D721Med (cell line): Measurements from ENCODE around the gene HUS1B.

Source experiments
- DNase-seq: peaks from one replicate; pipeline ENCODE4 v3.0.0; 2011; ENCODE audit warnings: low spot score; ENCODE audit not compliant: insufficient read length
- FAIRE-seq: peaks from 2 replicates; lab custom pipeline; 2011; peaks lifted over from hg19 to GRCh38; lab: Jason Lieb, UNC
- TF ChIP-seq, protein P1 (sequence below): IDR thresholded peaks from 2 replicates; pipeline ENCODE4 v1.5.1; 2012; ENCODE audit warnings: mild to moderate bottlenecking, control low read depth; ENCODE audit not compliant: insufficient read depth; ENCODE audit errors: missing control alignments

HUS1B gene

DNA sequence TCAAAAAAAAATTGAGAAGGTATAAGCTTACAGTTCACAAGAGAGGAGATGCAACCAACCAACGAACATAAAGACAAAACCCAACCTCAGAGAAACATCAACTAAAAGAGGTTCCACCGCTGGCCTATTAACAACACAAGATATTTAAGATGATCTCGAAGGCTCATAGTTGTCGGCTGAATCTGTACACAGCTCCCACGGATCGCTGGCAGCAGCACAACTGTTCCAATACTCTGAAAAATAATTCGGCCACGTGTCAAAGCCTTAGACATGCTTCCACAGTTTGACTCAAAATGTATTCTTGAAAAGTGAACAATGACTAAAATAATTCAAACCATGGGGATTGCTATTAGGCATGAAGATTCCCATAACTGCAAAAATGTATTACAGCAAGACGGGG is 22.4 kb upstream of the HUS1B start:
- FAIRE-seq (no peak), DNase-seq (no peak)
- TF ChIP-seq, protein P1, sequence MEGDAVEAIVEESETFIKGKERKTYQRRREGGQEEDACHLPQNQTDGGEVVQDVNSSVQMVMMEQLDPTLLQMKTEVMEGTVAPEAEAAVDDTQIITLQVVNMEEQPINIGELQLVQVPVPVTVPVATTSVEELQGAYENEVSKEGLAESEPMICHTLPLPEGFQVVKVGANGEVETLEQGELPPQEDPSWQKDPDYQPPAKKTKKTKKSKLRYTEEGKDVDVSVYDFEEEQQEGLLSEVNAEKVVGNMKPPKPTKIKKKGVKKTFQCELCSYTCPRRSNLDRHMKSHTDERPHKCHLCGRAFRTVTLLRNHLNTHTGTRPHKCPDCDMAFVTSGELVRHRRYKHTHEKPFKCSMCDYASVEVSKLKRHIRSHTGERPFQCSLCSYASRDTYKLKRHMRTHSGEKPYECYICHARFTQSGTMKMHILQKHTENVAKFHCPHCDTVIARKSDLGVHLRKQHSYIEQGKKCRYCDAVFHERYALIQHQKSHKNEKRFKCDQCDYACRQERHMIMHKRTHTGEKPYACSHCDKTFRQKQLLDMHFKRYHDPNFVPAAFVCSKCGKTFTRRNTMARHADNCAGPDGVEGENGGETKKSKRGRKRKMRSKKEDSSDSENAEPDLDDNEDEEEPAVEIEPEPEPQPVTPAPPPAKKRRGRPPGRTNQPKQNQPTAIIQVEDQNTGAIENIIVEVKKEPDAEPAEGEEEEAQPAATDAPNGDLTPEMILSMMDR: no peak

DNA sequence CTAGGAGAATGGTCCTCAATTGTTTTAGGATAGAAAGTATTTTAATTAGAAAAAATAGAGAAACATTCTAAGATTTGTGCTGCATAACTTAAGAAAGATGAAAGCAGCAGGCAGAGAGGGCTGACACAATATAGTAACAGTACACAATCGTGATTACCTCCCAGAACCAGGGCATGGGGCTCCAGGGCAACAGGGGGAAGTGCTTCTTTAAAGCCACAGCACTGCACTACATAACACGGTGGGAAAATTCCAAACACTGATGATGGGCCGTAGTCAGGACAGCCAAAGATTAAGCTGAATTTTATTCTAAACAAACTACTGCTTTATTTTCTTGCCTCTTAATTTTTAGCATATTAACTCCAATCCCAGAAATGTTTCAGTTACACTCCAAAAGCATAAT is 21.6 kb upstream of the HUS1B start:
- DNase-seq: no peak
- no peak for FAIRE-seq

DNA sequence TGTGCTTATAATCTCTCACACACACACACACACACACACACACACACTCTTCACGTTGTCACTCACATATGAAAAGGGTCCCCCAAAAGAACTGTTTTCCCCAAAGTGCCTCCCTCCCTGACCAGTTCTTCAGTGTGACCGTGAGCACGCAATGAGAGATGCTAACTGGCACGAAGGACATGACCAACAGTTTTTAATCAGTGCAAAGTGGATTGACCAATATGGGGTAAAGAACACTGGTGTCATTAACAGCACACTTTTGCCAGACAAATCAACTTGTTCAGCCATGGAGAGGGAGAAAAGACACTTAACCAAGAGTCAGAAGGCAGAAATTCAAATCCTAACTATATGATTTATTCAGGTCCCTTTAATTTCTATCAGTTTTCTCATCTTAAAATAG is 21.0 kb upstream of the HUS1B start:
- TF ChIP-seq, protein P1: no peak
- FAIRE-seq (no peak), DNase-seq (no peak)

More for the DNA sequence above, 21.6 kb upstream of the HUS1B start:
- TF ChIP-seq, protein P1: no peak

DNA sequence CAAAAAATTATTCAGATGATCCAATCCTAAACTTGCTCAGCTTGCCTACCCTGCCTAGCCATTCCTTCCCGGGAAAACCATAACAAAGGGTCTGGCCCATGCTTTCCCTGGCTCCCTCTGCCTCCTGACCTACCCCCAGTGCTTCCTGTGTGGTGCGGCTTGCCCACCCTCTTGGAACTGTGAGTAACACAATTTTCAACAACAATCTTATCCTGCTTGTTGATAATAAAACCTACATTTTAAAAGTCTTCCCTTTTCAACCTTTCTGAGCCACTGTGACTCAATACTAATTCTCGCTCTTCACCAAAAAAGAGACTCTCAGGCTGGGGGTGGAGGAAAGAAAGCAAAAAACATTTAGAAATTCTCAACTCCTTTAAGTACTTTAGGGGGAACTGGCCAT is 18.1 kb upstream of the HUS1B start:
- no peak for FAIRE-seq

DNA sequence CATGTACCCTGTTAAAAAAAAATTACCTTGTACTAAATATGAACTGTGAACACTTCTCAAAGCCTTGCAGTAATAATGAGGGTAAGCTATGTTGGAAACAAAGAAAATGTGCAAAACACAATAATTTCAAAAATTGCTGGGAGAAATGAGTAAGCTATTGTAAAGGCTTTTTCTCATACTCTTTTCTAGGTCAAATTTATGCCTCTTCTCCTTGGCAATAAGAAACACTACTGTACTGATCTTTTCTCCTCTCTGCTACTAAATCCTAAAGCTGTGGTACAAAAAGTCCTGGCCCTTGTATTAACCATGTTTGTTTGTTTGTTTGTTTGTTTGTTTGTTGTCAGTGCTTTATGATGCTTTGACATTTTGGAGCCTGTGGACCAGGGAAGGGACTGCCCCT is 17.5 kb upstream of the HUS1B start:
- DNase-seq: no peak
- TF ChIP-seq, protein P1: no peak
- FAIRE-seq: no peak

More for the DNA sequence above, 18.1 kb upstream of the HUS1B start:
- TF ChIP-seq, protein P1: no peak
- DNase-seq: no peak

DNA sequence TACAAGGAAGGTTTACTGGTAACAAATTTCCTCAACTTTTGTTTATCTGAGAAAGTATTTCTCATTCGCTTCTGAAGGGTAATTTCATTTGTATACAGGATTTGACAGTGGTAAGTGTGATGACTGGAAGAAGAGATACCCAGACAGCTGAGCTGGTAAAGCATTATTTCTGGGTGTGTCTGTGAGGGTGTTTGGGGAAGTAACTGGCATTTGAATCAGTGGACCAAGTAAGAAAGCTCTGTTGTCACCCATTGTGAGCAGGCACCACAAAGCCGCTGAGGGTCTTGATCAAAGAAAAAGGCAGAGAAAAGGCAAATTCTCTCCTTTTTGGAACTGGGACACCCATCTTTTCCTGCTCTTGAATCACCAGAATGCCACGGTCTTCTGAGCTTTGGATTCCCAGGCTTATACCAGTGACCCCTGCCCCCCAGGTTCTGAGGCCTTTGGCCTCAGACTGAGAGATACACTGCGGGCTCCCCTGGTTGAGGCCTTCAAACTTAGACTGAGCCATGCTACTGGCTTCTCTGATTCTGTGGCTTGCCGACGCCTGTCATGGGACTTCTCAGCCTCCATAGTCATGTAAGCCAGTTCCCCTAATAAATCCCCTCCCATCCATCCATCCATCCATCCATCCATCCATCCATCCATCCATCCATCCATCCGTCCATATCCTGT is 10.5 kb upstream of the HUS1B start:
- no peak for DNase-seq
- FAIRE-seq: no peak
- TF ChIP-seq, protein P1: no peak
